Tibial artery (tissue), 4 donors: ENCODE measurements around the gene THUMPD2.

ENCODE experiments used
- DNase-seq, 2 donors: peaks; one replicate each; pipeline ENCODE4 v3.0.0-alpha.2; 2019
- H3K27ac ChIP-seq, 2 donors: fragments of 200-600 bp; sonication (generic) in 1 of 2; 1 replicate in 1 of 2; 2 replicates in 1 of 2; pipeline ENCODE4 v1.5.1; 2018 to 2019; ENCODE audit warnings: mild to moderate bottlenecking in 1 of 2
- H3K27me3 ChIP-seq, 2 donors: fragments of 200-600 bp; sonication (generic) in 1 of 2; one replicate each; pipeline versions ENCODE4 v1.5.1 to v1.6.0; 2016 to 2019
- H3K36me3 ChIP-seq, 3 donors: fragments of 200-600 bp; sonication (generic) in 2 of 3; one replicate each; pipeline ENCODE4 v1.5.1; 2016 to 2019; ENCODE audit warnings: mild to moderate bottlenecking in 2 of 3
- H3K4me1 ChIP-seq, 4 donors: fragments of 200-600 bp; sonication (generic) in 2 of 4; 1 replicate in 3 of 4; 2 replicates in 1 of 4; pipeline ENCODE4 v1.5.1; 2016 to 2019
- H3K4me3 ChIP-seq, 2 donors: fragments of 200-600 bp; sonication (generic) in 1 of 2; 1 replicate in 1 of 2; 2 replicates in 1 of 2; pipeline ENCODE4 v1.5.1; 2018 to 2019; ENCODE audit warnings: mild to moderate bottlenecking in 2 of 2
- H3K9me3 ChIP-seq, 3 donors: fragments of 200-600 bp; sonication (generic) in 1 of 3; one replicate each; pipeline ENCODE4 v1.5.1; 2016 to 2019
- CTCF ChIP-seq, 2 experiments: fragments of 200-600 bp in 1 of 2; fragments of 450-650 bp in 1 of 2; IDR thresholded peaks; one replicate each; pipeline ENCODE4 v1.5.1; 2017 to 2019; ENCODE audit warnings: antibody characterized with exemption in 2 of 2, mild to moderate bottlenecking in 1 of 2, moderate library complexity in 1 of 2
- intact Hi-C: fragments of 100-400 bp; cut with DNase I; formaldehyde crosslinking; loops from one replicate; pipeline ENCODE4 v1.15.0; 2023; ENCODE audit warnings: low total_unique reads

THUMPD2 gene

GRCh38 chr2:39725401-39725800 lies 53.7 kb downstream of the THUMPD2 start:
- Histone ChIP-seq H3K27me3 (no peaks in the 10 kb centered on the region), H3K4me1 (peaks cover 0 to 35% (median 10%) of the 10 kb centered on the region in 4 donors), H3K27ac (peak overlapping the region in 1 of 2 donors; percentile 34), H3K36me3 (peaks cover 0 to 4% (median 0%) of the 10 kb centered on the region in 3 donors), H3K9me3 (no peaks in the 10 kb centered on the region), H3K4me3 (no peak overlapping the region)
- no peak for TF ChIP-seq CTCF (IDR thresholded peaks at IDR 0.05)
- no peak for DNase-seq
- intact Hi-C loops: no loop called here

DNA sequence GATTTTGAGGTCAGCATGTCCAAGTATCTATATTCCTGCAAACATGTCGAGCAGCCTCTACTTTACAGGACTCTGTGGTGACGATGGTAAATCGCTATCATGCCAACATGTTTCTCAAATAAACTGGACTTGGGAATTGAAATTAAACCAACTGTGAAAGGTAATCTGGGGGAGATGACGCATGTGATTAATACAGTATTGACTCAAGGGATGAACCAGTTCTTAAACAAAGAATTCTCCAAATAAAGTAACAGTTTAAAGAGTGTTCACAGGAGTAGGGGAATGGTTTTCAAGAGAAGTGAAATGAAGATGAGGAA lies 54.3 kb downstream of the THUMPD2 start:
- Histone ChIP-seq H3K4me1 (peaks cover 0 to 41% (median 12%) of the 10 kb centered on the region in 4 donors), H3K27me3 (no peaks in the 10 kb centered on the region), H3K4me3 (no peak overlapping the region), H3K9me3 (no peaks in the 10 kb centered on the region), H3K27ac (peak overlapping the region in 1 of 2 donors; percentile 50), H3K36me3 (no peaks in the 10 kb centered on the region)
- no peak for TF ChIP-seq CTCF (IDR thresholded peaks at IDR 0.05)
- intact Hi-C loops: no loop called here
- DNase-seq: no peak

DNA sequence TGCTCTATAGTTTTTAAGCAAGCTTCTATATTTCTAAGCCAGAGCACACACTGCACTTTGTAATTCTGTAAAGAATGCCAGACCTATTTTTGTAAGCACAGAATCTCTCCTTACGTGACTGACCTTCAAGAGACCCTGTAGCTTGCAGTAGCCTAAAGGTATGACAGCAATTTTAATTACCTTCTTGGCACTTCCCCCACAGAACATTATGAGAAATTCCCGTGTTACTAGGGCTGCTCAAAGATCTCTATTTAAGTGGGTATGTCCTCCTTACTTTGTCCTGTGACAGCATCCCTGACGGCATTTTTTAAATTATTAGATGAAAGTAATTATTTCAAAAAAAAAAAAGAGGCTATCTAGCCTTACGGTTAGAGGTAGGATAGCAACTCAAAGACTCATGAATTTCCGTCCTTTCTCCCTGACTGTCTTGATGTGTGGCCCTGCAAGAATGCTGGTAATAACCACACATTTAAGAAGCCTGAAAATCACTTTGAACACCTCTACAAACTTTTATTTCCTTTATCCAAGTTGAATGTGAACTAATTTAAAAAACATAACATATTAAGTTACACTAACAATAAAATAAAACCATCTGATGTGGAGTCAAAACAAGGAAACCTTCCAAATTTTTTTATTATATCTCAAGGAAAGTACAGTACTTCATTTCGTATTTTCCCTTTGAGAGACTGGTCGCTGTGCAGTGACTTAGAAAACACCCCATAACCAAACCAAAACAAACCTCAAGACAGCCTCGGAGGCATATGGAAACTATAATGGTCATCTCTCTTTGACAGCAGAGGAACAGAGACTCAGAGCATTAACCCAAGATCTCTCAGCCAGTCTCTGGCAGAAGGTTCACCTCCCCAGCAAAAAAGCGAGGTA lies 54.9 kb downstream of the THUMPD2 start:
- no peak for DNase-seq
- H3K4me3 ChIP-seq: no peak overlapping the region
- H3K36me3 ChIP-seq: no peaks in the 10 kb centered on the region
- TF ChIP-seq CTCF (IDR thresholded peaks at IDR 0.05): no peak
- peaks cover 0 to 46% (median 12%) of the 10 kb centered on the region in 4 donors for H3K4me1 ChIP-seq
- intact Hi-C loops: no loop called here
- H3K9me3 ChIP-seq: no peaks in the 10 kb centered on the region
- peak overlapping the region; percentile 17 to 50 for H3K27ac ChIP-seq
- H3K27me3 ChIP-seq: no peaks in the 10 kb centered on the region

DNA sequence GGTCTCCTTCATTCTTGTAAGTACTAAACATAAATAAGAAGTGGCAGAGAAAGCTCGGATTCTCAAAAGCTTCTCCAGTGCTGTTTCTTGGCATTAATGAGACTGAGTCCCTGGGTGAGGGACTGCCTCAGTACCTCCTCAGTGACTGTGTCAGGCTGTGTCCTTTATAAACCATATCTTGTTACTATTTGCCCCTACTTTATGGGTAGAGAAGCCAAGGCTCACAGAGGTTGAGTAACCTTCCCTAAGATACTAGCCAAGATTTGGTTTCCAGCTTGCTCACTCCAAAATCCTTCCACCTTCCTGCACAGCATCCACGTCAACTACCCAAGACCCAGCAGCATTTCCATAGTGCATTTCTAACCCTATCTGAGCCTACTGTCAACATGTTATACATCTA lies 55.6 kb downstream of the THUMPD2 start:
- no peak overlapping the region for H3K4me3 ChIP-seq
- no peak for DNase-seq
- H3K9me3 ChIP-seq: no peaks in the 10 kb centered on the region
- H3K27me3 ChIP-seq: no peaks in the 10 kb centered on the region
- H3K4me1 ChIP-seq: peaks cover 0 to 46% (median 12%) of the 10 kb centered on the region in 4 donors
- no peak for TF ChIP-seq CTCF (IDR thresholded peaks at IDR 0.05)
- intact Hi-C loops: no loop called here
- peak overlapping the region; percentile 17 to 50 for H3K27ac ChIP-seq
- H3K36me3 ChIP-seq: no peaks in the 10 kb centered on the region

GRCh38 chr2:39720970-39721369 lies 58.1 kb downstream of the THUMPD2 start:
- no peak overlapping the region for H3K27ac ChIP-seq
- no peak overlapping the region for H3K4me3 ChIP-seq
- no peak for DNase-seq
- no peak for TF ChIP-seq CTCF (IDR thresholded peaks at IDR 0.05)
- H3K4me1 ChIP-seq: peaks cover 0 to 46% (median 12%) of the 10 kb centered on the region in 4 donors
- H3K27me3 ChIP-seq: no peaks in the 10 kb centered on the region
- no peaks in the 10 kb centered on the region for H3K9me3 ChIP-seq
- intact Hi-C loops: no loop called here
- no peaks in the 10 kb centered on the region for H3K36me3 ChIP-seq
